ENCODE results near the gene ARMC5. TPM values are rescaled to one million over a fixed set of nuclear protein-coding genes. Genes with fewer than 3 reads are reported as not detected.
"Not testable (repeated sequence)": the region's sequence is repeated elsewhere in the genome, so short reads cannot be mapped to it uniquely, and the experiment has no call there.

The ARMC5 gene
- total RNA-seq, 2 experiments from 2014 or later: 13.7 to 14.3 TPM

DNA sequence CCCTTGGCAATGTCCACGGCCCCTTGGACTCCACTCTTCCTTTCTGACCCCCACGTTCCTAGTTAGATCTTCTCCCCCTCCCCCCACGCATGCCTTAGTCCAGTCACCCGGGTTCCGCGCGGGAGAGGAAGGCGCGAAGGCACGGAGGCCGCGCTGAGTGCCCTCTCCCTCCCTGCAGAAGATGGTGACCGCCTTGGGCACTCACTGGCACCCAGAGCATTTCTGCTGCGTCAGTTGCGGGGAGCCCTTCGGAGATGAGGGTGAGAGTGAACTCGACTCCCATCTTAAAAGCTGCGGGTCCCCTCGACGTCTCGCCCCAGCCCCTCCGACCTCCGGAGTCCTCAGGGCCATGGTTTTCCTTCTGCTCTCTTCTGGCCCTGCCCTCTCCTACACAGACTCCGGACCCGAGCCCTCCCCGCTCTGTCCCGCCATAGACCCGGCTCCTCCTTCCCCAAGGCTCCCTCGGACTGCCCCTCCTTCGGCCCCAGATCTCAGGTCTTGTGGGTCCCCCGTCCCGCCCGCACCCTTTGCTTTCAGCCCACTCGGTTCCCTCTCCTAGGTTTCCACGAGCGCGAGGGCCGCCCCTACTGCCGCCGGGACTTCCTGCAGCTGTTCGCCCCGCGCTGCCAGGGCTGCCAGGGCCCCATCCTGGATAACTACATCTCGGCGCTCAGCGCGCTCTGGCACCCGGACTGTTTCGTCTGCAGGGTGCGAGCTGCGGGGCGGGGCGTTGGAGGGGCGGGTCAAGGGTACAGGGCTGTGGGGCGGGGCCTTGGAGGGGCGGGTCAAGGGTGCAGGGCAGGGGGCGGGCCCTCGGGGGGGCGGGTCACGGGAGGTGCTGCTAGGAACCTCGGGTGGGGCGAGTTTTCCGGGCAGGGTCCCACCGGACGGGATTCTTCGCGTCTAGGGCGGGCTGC lies 17.3 kb downstream of the ARMC5 start:
- Mint-ChIP-seq H3K27me3 (peaks cover 20% of the 10 kb centered on the region), H3K4me1 (peaks cover 18% of the 10 kb centered on the region), H3K9me3 (no peaks in the 10 kb centered on the region), H3K4me3 (peak overlapping the region; percentile 75), H3K36me3 (no peaks in the 10 kb centered on the region), H3K27ac (no peak overlapping the region)
- peak; percentile 76 for DNase-seq

DNA sequence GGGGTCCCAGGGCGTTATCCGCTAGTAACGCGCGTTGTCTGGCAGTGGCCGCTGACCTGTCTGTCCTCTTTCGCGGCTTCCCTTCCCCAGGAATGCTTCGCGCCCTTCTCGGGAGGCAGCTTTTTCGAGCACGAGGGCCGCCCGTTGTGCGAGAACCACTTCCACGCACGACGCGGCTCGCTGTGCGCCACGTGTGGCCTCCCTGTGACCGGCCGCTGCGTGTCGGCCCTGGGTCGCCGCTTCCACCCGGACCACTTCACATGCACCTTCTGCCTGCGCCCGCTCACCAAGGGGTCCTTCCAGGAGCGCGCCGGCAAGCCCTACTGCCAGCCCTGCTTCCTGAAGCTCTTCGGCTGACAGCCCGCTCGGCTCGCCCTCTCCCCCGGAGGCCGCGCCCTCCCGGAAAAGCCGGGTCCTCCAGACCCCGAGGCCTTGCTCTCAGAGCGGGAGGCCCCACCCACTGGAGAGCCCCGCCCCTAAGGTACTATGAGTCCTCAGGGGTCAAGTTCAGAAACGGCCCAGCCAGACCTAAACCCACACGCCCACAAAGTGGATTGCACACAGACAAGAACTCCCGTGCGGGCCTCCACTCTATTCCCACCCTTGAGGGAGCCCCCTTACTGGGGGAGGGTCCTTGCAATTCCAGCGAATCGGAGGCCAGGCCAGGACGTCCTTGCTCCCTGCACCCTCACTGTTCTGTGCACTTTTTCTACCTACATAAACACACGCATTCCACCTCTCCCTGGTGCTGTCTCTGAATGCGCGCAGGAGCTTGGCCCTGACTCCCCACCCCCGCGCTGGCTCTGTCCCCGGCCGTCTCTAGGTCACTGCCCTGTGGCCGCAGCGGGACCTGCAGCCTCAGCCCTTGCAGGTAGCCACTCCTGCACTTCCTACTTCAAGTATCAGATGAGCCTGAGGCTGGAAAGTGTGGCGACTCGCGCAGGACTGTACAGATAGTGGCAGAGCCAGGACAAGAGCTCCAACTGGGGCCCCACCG lies 18.2 kb downstream of the ARMC5 start:
- Mint-ChIP-seq H3K9me3 (no peaks in the 10 kb centered on the region), H3K4me3 (peak overlapping the region; percentile 61), H3K27me3 (peaks cover 14% of the 10 kb centered on the region), H3K36me3 (no peaks in the 10 kb centered on the region), H3K4me1 (peaks cover 16% of the 10 kb centered on the region), H3K27ac (no peak overlapping the region)
- peak; percentile 45 for DNase-seq

DNA sequence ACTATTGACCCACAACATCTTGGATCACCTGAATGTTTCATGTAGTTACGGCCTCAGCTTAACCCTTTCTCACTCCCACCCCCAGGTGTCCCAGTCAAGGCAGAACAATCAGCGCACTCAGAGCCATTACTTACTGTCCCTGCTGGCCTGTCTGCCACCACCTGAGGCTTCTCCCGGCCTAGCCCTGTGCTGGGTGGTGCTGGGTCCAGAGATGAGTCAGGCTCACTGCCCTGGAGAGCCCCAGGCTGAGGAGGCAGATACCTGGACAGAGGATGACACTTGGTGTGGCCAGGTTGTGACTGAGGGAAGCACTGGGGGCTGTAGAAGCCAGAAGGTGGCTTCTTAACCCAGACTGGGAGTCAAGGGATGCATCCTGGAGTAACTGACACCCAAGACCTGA lies 19.7 kb downstream of the ARMC5 start:
- Mint-ChIP-seq H3K27ac (no peak overlapping the region), H3K4me3 (no peak overlapping the region), H3K4me1 (peaks cover 13% of the 10 kb centered on the region), H3K9me3 (no peaks in the 10 kb centered on the region), H3K27me3 (peaks cover 4% of the 10 kb centered on the region), H3K36me3 (no peaks in the 10 kb centered on the region)
- no peak for DNase-seq

DNA sequence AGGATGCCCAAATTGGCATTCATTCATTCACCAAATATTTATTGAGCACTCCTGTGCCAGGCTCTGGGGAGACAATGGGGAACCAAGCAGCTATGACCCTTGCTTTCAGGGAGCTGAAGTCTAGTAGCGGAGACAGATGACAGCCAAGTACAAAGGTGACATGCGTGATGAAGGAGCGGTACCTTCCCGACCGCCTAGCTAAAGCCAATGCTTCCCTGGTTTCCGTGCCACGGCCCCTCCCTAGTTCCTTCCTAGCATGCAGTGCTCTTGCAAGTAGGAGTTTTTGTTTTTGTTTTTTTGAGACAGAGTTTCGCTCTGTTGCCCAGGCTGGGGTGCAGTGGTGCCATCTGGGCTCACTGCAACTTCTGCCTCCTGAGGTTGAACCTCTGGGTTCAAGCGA lies 20.4 kb downstream of the ARMC5 start:
- Mint-ChIP-seq H3K9me3 (no peaks in the 10 kb centered on the region), H3K36me3 (no peaks in the 10 kb centered on the region), H3K27ac (no peak overlapping the region), H3K27me3 (peaks cover 4% of the 10 kb centered on the region), H3K4me1 (peaks cover 13% of the 10 kb centered on the region), H3K4me3 (no peak overlapping the region)
- DNase-seq: no peak

DNA sequence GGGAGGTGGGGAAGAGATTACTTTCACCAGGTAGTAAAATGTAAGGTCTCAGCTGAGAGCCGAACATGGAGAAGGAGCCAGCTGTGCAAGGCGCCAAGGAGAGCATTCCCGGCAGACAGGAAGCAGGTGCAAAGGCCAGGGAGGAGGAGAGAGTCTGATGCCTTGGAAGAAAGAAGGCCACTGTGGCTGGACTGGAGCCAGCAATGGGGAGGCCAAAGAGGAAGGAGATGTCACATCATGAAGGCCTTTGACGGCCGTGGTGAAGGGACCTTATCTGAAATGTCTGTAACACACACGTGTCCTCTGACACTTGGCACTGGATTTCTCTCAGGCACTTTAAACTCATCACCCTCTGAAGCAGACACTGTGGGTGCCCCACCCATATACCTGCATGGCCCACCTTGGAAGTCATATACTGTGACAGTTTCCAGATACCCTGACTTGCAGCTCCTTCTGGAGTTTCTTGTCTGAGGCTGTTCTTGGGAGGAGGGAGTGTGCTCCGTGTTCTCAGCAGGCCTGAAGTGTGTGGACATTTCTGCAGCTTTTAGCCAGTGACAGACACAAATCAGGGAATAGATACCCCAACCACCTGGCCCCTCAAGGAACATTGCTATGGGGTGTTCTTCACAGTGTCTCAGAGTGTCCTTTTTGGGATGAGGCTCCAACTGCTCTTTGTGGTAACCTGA lies 21.7 kb downstream of the ARMC5 start:
- Mint-ChIP-seq H3K4me1 (peaks cover 12% of the 10 kb centered on the region), H3K27ac (no peak overlapping the region), H3K27me3 (peaks cover 4% of the 10 kb centered on the region), H3K9me3 (no peaks in the 10 kb centered on the region), H3K36me3 (no peaks in the 10 kb centered on the region), H3K4me3 (no peak overlapping the region)
- no peak for DNase-seq

DNA sequence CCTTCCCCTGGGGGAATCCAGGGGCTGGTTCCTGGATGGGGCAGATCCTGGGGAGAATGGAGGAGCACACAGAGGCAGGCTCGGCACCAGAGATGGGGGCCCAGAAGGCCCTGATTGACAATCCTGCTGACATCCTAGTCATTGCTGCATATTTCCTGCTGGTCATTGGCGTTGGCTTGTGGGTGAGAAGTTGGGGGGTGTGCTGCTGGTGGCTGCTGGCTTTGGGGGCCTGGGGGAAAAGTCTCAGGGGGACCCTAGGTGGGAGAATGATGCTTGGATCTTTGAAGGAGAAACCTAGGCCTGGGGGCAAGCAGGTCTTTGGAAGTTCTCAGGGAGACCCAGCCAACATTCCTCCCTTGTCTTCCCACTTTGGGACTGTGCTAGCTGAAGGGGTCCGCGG lies 23.8 kb downstream of the ARMC5 start, which contains the start of gene SLC5A2:
SLC5A2 (plus strand) TSS at position 43 of the 400 bp plus-strand sequence; CDS start at position 57, 14 bp downstream.
- no peaks in the 10 kb centered on the region for H3K27me3 Mint-ChIP-seq
- no peak within 1 kb of the TSS for H3K4me3 Mint-ChIP-seq
- H3K27ac Mint-ChIP-seq: no peak within 1 kb of the TSS

DNA sequence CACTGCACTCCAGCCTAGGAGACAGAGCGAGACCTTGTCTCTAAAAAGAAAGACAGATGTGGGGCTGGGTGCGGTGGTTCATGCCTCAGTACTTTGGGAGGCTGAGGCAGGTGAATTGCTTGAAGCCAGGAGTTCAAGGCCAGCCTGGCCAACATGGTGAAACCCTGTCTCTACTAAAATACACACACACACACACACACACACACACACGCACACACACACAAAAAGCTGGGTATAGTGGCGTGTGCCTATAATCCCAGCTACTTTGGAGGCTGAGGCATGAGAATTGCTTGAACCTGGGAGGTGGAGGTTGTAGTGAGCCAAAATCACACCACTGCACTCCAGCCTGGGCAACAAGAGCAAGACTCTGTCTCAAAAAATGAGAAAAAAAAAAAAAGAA lies 24.7 kb downstream of the ARMC5 start:
- DNase-seq, H3K4me1 Mint-ChIP-seq, H3K27me3 Mint-ChIP-seq, H3K4me3 Mint-ChIP-seq, H3K9me3 Mint-ChIP-seq, H3K27ac Mint-ChIP-seq, H3K36me3 Mint-ChIP-seq: not testable (repeated sequence)

More for the DNA sequence above, 23.8 kb downstream of the ARMC5 start, which contains the start of gene SLC5A2:
- DNase-seq: no peak
- no peaks in the 10 kb centered on the region for H3K9me3 Mint-ChIP-seq
- H3K36me3 Mint-ChIP-seq: no peaks in the 10 kb centered on the region
- peaks cover 4% of the 10 kb centered on the region for H3K4me1 Mint-ChIP-seq

DNA sequence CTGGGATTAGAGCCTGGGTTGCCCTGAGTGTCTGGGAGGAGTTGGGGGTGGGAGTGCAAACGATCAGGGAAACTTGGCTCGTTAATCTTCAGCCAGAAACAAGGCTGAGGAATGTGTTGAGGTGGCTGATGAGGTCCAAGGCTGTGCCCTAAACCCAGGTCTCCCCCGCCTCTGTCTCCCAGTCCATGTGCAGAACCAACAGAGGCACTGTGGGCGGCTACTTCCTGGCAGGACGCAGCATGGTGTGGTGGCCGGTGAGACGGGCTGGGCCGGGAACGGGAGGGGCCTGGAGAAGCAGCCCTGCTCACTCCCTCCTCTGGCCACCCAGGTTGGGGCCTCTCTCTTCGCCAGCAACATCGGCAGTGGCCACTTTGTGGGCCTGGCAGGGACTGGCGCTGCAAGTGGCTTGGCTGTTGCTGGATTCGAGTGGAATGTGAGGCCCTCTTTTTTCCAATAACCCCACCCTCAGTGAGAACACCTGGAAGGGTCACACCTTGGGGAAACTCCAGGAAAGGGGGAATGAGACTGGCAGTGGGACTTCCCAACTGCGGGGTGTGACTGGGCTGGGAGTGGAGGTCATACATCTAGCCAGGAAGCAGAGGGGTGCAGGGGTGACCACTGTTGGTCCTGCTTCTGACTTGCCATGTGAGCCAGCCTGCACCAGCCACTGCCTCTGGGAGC lies 25.3 kb downstream of the ARMC5 start:
- Mint-ChIP-seq H3K36me3 (no peaks in the 10 kb centered on the region), H3K27ac (no peak overlapping the region), H3K4me1 (peaks cover 3% of the 10 kb centered on the region), H3K4me3 (no peak overlapping the region), H3K9me3 (no peaks in the 10 kb centered on the region), H3K27me3 (no peaks in the 10 kb centered on the region)
- DNase-seq: no peak

DNA sequence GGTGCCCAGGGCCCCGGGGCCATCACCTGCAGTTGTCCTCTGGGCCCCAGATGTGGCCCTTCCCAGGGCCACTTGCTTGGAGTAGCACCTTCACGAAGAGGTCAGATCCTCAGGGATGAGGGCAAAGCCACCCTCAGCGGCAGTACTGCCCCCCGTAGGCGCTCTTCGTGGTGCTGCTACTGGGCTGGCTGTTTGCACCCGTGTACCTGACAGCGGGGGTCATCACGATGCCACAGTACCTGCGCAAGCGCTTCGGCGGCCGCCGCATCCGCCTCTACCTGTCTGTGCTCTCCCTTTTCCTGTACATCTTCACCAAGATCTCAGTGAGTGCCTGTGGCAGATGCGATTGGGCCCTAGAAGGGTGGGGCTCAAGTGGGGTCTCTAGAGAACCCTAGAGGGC lies 26.3 kb downstream of the ARMC5 start:
- no peak overlapping the region for H3K4me3 Mint-ChIP-seq
- no peaks in the 10 kb centered on the region for H3K27me3 Mint-ChIP-seq
- H3K4me1 Mint-ChIP-seq: peaks cover 3% of the 10 kb centered on the region
- no peak for DNase-seq
- H3K36me3 Mint-ChIP-seq: peaks cover under 1% of the 10 kb centered on the region
- no peak overlapping the region for H3K27ac Mint-ChIP-seq
- H3K9me3 Mint-ChIP-seq: no peaks in the 10 kb centered on the region

DNA sequence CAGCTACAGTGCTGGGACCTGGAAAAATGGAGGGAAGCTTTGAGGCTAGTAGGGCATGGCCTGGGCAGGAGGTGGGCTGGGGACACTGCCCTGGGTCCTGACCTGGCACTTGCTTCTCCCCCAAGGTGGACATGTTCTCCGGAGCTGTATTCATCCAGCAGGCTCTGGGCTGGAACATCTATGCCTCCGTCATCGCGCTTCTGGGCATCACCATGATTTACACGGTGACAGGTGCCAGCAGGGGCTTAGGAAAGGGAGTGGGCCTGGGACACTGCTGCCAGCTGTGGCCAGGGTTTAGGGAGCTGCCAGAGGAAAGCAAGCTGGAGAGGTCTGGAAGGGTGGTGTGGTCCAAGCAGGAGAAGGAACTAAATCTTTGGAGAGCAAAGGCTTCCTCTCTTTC lies 26.7 kb downstream of the ARMC5 start:
- Mint-ChIP-seq H3K4me1 (peaks cover 3% of the 10 kb centered on the region), H3K9me3 (no peaks in the 10 kb centered on the region), H3K27me3 (no peaks in the 10 kb centered on the region), H3K27ac (no peak overlapping the region), H3K4me3 (no peak overlapping the region), H3K36me3 (peaks cover 3% of the 10 kb centered on the region)
- no peak for DNase-seq

DNA sequence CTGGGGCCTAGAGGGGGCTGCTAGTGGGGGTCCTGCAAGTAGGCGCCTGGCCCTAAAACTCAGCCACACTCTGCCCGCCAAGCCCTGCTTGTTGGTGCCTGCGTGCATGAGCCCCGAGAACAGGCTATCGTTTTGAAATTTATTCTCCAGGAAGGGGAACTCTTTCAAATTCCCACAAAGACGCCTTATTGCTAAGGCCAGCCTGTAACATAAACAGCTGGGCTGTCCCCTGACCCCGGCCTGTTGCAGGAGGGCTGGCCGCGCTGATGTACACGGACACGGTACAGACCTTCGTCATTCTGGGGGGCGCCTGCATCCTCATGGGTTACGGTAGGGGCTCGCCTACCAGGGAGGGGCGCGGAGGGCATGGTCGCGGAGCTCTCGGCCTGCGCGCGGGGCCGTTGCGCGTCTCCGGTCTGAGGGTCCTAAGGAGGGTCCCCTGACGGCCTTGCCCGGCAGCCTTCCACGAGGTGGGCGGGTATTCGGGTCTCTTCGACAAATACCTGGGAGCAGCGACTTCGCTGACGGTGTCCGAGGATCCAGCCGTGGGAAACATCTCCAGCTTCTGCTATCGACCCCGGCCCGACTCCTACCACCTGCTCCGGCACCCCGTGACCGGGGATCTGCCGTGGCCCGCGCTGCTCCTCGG lies 27.9 kb downstream of the ARMC5 start:
- Mint-ChIP-seq H3K4me1 (peaks cover 3% of the 10 kb centered on the region), H3K9me3 (no peaks in the 10 kb centered on the region), H3K27me3 (no peaks in the 10 kb centered on the region), H3K36me3 (peaks cover 3% of the 10 kb centered on the region), H3K4me3 (peak overlapping the region; percentile 78), H3K27ac (no peak overlapping the region)
- DNase-seq: no peak

DNA sequence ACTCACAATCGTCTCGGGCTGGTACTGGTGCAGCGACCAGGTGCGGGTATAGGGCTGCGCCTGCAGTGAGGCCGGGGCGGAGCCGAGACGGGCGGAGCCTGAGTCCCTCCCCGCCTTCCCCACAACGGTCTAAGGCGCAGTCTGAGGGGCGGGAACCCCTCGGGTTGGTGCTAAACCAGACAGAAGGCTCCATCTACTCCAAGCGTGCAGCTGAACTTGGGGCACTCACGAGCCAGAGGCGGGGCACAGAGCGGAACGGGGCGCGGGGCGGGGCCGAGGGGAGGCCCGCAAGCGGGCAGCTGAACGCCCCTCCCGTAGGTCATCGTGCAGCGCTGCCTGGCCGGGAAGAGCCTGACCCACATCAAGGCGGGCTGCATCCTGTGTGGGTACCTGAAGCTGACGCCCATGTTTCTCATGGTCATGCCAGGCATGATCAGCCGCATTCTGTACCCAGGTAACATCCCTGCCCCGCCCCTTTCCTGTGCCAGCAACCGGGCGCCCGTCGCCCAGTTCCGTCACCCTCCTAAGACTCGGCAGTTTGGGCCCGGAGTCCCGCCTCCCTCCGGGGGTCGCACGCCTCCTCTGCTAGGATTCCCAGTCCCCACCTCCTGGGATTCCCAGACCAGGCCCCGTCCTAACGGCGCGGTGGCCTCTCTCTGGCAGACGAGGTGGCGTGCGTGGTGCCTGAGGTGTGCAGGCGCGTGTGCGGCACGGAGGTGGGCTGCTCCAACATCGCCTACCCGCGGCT lies 28.6 kb downstream of the ARMC5 start:
- no peak overlapping the region for H3K27ac Mint-ChIP-seq
- H3K36me3 Mint-ChIP-seq: peaks cover 6% of the 10 kb centered on the region

More for the DNA sequence above, 28.6 kb downstream of the ARMC5 start:
- DNase-seq: peak; percentile 71
- peak overlapping the region; percentile 78 for H3K4me3 Mint-ChIP-seq
- H3K9me3 Mint-ChIP-seq: no peaks in the 10 kb centered on the region
- no peaks in the 10 kb centered on the region for H3K27me3 Mint-ChIP-seq
- H3K4me1 Mint-ChIP-seq: peaks cover 3% of the 10 kb centered on the region
